ENCODE measurements around the gene FEM1B. TPM values are rescaled to one million over a fixed set of nuclear protein-coding genes. Genes with fewer than 3 reads are reported as not detected.
"Not testable (repeated sequence)": the region's sequence is repeated elsewhere in the genome, so short reads cannot be mapped to it uniquely, and the experiment has no call there.

FEM1B gene
- total RNA-seq, 2 experiments from 2014 or later = 83.2 to 94.9 TPM

- H3K9me3 ChIP-seq (ENCODE audit: control insufficient read depth in 1 of 2, insufficient read depth in 1 of 2, low read length in 2 of 2) = no peaks in the 10 kb centered on the region
- H3K36me3 ChIP-seq (ENCODE audit: insufficient read depth, low read length) = no peaks in the 10 kb centered on the region
- ChIA-PET CTCF (no interaction called here), POLR2A (no interaction called here)
- H3K4me1 Mint-ChIP-seq (ENCODE audit: low read depth) = peaks cover 16% of the 10 kb centered on the region
- H3K9me3 Mint-ChIP-seq = no peaks in the 10 kb centered on the region
- H3K27me3 Mint-ChIP-seq = no peaks in the 10 kb centered on the region
- no peaks in the 10 kb centered on the region for H3K27me3 ChIP-seq (ENCODE audit: control insufficient read depth in 1 of 2, insufficient read depth in 2 of 2, low read length in 2 of 2)
- H3K27ac Mint-ChIP-seq = no peak overlapping the region
- peak in 2 of 14 experiments; percentile 39 to 43 for DNase-seq
- H3K4me3 ChIP-seq (ENCODE audit: low read length) = no peak overlapping the region
- H3K27ac ChIP-seq (ENCODE audit: low read depth in 1 of 2, low read length in 2 of 2) = no peak overlapping the region
- H3K4me1 ChIP-seq (ENCODE audit: insufficient read depth, low read length) = peaks cover 21% of the 10 kb centered on the region
- intact Hi-C loops (cut with DNase I, micrococcal nuclease) = no loop called here
- no peak for TF ChIP-seq CTCF (IDR thresholded peaks at IDR 0.05)
- peak overlapping the region; percentile 30 for H3K4me3 Mint-ChIP-seq
- ATAC-seq (ENCODE audit: poor library complexity) = no peak
- peaks cover 5% of the 10 kb centered on the region for H3K36me3 Mint-ChIP-seq (ENCODE audit: low read depth)
Observed at GRCh38 chr15:68232937-68233336, 44.6 kb upstream of the FEM1B start.

GRCh38 chr15:68234060-68234459, 43.5 kb upstream of the FEM1B start:
- no peak for TF ChIP-seq CTCF (IDR thresholded peaks at IDR 0.05)
- ChIA-PET CTCF (no interaction called here), POLR2A (no interaction called here)
- no peaks in the 10 kb centered on the region for H3K36me3 ChIP-seq (ENCODE audit: insufficient read depth, low read length)
- no peak overlapping the region for H3K27ac Mint-ChIP-seq
- no peaks in the 10 kb centered on the region for H3K9me3 Mint-ChIP-seq
- H3K4me3 ChIP-seq (ENCODE audit: low read length) = no peak overlapping the region
- ATAC-seq (ENCODE audit: poor library complexity) (no peak), DNase-seq (no peak)
- peaks cover 5% of the 10 kb centered on the region for H3K36me3 Mint-ChIP-seq (ENCODE audit: low read depth)
- peaks cover 10% of the 10 kb centered on the region for H3K4me1 ChIP-seq (ENCODE audit: insufficient read depth, low read length)
- peaks cover 7% of the 10 kb centered on the region for H3K4me1 Mint-ChIP-seq (ENCODE audit: low read depth)
- H3K27me3 Mint-ChIP-seq = no peaks in the 10 kb centered on the region
- no peaks in the 10 kb centered on the region for H3K27me3 ChIP-seq (ENCODE audit: control insufficient read depth in 1 of 2, insufficient read depth in 2 of 2, low read length in 2 of 2)
- H3K4me3 Mint-ChIP-seq = no peak overlapping the region
- intact Hi-C loops (cut with DNase I, micrococcal nuclease) = no loop called here
- no peak overlapping the region for H3K27ac ChIP-seq (ENCODE audit: low read depth in 1 of 2, low read length in 2 of 2)
- no peaks in the 10 kb centered on the region for H3K9me3 ChIP-seq (ENCODE audit: control insufficient read depth in 1 of 2, insufficient read depth in 1 of 2, low read length in 2 of 2)

- H3K27ac ChIP-seq (ENCODE audit: low read depth in 1 of 2, low read length in 2 of 2); H3K4me3 ChIP-seq (ENCODE audit: low read length); H3K27me3 Mint-ChIP-seq; H3K27ac Mint-ChIP-seq; H3K4me1 ChIP-seq (ENCODE audit: insufficient read depth, low read length); POLR2A ChIA-PET; intact Hi-C loops (cut with DNase I, micrococcal nuclease); H3K9me3 ChIP-seq (ENCODE audit: control insufficient read depth in 1 of 2, insufficient read depth in 1 of 2, low read length in 2 of 2); H3K4me3 Mint-ChIP-seq; H3K9me3 Mint-ChIP-seq; H3K27me3 ChIP-seq (ENCODE audit: control insufficient read depth in 1 of 2, insufficient read depth in 2 of 2, low read length in 2 of 2); H3K4me1 Mint-ChIP-seq (ENCODE audit: low read depth); H3K36me3 ChIP-seq (ENCODE audit: insufficient read depth, low read length); CTCF ChIA-PET; ATAC-seq (ENCODE audit: poor library complexity); DNase-seq; H3K36me3 Mint-ChIP-seq (ENCODE audit: low read depth): not testable (repeated sequence)
Observed at GRCh38 chr15:68234520-68234919, 43.0 kb upstream of the FEM1B start.

GRCh38 chr15:68235022-68235421, 42.5 kb upstream of the FEM1B start:
- Histone ChIP-seq H3K27ac (ENCODE audit: low read depth in 1 of 2, low read length in 2 of 2) (no peak overlapping the region), H3K4me3 (ENCODE audit: low read length) (no peak overlapping the region), H3K9me3 (ENCODE audit: control insufficient read depth in 1 of 2, insufficient read depth in 1 of 2, low read length in 2 of 2) (no peaks in the 10 kb centered on the region), H3K36me3 (ENCODE audit: insufficient read depth, low read length) (no peaks in the 10 kb centered on the region), H3K4me1 (ENCODE audit: insufficient read depth, low read length) (peaks cover 7% of the 10 kb centered on the region), H3K27me3 (ENCODE audit: control insufficient read depth in 1 of 2, insufficient read depth in 2 of 2, low read length in 2 of 2) (no peaks in the 10 kb centered on the region)
- intact Hi-C loops (cut with DNase I, micrococcal nuclease) = no loop called here
- H3K4me1 Mint-ChIP-seq (ENCODE audit: low read depth) = peaks cover 3% of the 10 kb centered on the region
- H3K4me3 Mint-ChIP-seq = no peak overlapping the region
- no peaks in the 10 kb centered on the region for H3K27me3 Mint-ChIP-seq
- no peaks in the 10 kb centered on the region for H3K9me3 Mint-ChIP-seq
- H3K27ac Mint-ChIP-seq = no peak overlapping the region
- H3K36me3 Mint-ChIP-seq (ENCODE audit: low read depth) = peaks cover 1% of the 10 kb centered on the region
- ChIA-PET POLR2A (no interaction called here), CTCF (no interaction called here)
- TF ChIP-seq CTCF (IDR thresholded peaks at IDR 0.05) = no peak
- ATAC-seq (ENCODE audit: poor library complexity) (no peak), DNase-seq (no peak)
